Embryonic facial prominence (tissue), 1 donor: ENCODE measurements around the gene NOC3L.

Experiments used
- DNase-seq: peaks from one replicate; pipeline ENCODE4 v3.0.0-alpha.2; 2016; ENCODE audit errors: extremely low spot score

Gene NOC3L

DNA sequence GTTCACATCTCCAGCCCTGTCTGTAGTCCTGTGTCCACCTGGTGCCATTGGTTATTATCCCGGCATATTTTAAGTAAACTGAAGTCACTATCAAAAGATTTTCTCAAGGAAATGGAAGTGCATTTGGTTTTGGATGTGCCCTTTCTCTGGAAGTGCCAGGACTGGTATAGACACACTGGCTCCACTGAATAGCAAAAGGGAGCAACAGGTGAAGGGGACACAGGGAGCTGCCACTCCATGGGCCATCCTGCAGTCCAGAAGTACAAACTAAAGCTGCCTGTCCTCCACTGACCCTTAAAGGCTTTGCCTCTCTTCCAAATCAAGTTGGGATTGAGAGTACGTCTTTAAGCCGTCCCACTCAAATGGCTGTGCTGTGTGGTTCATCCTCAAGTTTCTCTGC lies 62.7 kb downstream of the NOC3L start:
- no peak for DNase-seq

DNA sequence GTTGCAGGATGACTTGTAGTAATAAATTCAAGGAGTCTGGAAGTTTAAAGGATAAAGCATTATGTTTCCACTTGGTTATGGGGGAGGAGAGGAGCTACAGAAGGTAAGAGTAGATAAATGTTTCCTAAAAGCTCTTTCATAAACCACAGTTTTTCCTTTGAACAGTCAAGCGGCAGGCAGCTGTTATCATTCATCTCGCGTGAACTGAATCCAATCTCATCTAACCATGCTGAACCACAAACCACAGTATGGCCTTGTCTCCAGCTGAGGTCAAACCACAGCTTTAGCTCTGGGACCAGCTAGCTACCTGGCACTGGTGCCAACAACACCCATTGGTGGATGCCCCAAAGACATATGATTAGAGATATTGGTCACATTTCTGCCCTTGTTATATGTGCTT lies 63.3 kb downstream of the NOC3L start:
- DNase-seq, result no peak

DNA sequence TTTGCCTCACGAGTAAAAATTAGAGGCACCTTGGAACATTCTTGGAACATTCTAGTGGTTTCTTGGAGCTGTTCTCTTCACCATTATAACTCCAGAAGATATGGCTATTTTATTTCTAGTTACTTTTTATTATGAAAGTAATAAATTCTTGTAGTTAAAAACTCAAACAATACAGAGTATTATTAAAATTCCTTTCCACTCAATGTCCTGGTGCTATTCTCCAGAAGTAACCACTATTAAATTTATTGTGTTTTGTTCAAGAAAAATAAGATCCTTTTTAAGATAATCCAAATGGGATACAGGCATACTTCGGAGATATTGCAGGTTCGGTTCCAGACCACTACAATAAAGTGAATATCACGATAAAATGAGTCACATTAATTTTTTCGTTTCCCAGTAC lies 68.6 kb downstream of the NOC3L start:
- DNase-seq, result no peak

DNA sequence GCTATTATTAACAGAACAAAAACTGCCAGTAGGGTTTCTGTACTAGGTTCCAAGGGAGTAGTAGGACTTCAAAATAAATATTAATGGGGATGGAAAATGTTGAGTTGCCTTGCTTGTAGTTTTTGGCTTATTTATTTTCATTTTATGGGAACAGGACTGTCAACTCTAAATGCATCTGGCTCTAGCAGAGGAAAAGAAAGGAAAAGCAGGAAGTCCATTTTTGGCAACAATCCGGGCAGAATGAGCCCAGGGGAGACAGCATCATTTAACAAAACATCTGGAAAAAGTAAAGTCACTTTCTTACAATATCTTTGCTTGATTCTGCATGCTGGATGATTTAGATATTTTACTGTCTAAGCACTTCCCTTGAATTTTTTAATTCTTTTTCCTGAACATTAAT lies 69.4 kb downstream of the NOC3L start:
- no peak for DNase-seq

DNA sequence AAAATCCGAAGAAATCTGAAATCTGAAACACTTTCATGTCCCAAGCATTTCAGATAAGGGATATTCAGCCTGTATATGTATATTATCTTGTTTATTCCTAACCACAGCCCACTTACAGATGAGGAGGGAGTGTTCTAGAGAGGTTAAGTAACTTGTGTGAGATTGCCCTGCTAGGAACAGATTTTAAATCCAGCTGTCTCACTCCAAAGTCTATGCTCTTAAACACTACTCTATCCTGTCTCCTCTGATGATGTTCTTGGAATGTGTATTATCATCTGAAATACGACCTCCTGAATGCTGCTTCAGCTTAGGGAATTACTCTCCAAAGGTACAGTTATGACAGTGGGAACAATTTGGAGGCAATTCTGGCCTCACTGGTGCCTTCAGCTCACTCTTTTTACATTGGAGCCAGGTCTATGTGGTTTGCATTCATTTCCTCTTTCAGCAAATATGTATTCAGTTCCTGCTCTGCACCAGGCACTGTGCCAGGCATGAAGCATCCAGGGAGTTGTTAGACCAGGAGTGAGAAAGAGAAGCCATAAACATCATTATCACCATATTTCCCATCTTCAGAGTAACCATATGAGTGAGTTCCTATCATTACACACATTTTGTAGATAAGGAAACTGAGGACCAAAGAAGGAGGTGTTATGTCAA lies 70.2 kb downstream of the NOC3L start:
- DNase-seq, result peak; percentile 46

DNA sequence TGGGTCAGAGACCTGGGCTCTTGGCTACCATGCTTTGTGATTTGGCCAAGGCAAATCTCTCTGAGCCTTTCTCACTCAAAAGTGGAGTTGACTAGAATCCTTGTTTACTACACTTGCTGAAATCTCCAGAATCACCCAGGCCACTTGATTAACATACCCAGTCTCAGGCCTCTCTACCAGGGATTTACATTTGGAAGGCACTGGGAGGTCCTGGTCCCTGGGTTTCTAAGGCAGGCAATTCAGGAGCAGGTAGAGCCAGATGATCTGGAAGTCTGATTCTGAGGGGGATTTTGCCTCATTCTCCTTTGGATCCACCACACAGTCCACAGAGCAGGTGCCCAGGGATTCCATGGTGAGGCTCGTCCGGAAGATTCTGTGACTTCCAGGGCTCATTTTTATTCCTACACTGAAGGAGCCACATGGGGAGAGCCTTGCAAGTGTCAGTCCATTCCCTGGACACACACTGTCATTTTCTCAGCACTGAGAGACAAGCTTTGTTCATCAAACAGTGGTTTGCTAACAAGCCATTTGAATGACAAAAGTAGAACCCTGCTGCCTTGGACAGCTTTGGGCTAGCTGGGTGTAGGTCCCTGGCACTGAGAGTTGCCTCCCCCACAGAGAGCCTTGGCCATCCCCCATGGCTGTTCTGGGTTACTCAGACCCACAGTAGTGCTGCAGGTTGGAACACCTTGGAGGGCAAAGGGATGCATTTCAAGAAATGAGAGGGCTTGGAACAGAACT lies 74.2 kb downstream of the NOC3L start:
- no peak for DNase-seq

DNA sequence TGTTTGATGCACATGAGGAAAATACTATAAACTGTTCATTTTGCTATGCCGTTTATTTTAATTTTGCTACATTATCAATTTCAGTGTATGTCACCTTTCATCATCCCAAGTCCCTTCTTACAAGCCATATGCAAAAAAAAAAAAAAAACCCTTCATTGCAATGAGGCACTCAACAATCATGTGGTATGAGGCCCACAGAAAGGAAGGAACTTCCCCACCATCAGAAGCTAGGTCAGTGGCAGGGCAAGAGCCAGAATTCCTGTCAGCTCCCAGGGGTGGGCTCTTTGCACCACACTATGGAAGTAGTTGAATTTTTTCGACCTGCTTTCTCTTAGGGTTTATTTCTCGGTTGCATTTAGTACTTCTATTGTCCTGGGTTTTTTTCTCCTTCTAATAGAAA lies 75.4 kb downstream of the NOC3L start:
- DNase-seq, result no peak

DNA sequence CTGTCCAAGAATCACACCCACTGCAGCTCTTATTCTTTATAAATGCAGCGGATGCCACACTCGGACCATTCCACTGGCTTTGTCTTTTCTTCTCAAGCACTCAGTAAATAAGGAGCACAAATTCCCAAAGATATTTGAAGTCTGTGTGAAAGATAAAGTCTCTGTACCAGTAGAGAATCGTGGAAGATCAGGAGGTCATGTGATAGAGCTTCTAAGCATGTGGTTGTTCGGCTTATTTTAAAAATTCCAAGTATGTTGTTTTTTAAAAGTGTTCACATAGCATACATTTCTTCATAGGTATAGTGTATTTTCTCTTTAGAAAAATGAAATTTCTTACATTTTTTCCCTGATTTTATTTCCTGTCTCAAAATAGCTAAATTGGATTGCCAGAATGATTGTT lies 75.8 kb downstream of the NOC3L start:
- DNase-seq, result no peak

DNA sequence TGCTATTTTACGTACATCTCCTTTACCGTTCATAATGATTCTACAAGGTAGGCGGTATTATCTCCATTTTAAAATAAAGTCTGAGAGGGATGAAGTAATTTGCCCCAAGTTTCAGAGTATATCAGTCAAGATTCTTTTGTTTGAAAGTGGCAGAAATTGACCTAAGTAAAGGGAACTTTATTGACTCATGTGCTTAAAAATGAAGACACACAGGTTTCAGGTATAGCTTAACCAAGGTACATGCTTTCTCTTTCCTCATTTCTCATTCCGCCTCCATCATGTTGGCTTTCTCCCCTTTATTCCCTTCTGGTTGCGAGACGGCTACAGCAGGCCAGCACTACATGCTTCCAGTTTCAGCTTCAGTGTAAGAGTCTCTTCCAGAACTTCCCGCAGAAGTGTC lies 77.5 kb downstream of the NOC3L start:
- DNase-seq, result no peak
